Glomerular endothelial cell (primary cell): ENCODE results near the gene NFYB. TPM values are rescaled to one million over a fixed set of nuclear protein-coding genes. Genes with fewer than 3 reads are reported as not detected.

ENCODE experiments used
- total RNA-seq: library from RNA; depleted of rRNA; stranded (reverse); fragments of >200 nt; gene quantifications from 2 replicates; pipeline ENCODE4 v1.2.3, GENCODE V29; 2015

The NFYB gene
- total RNA-seq, 1 donor from 2014 or later: 10.0 TPM

Other genes with a start within 250 kb of the NFYB start
- gene HSP90B1, start 207.8 kb downstream of the NFYB start, total RNA-seq: 609 and 717 TPM in 2 replicates
- gene TDG, start 172.3 kb downstream of the NFYB start, total RNA-seq: 17.6 and 25.7 TPM in 2 replicates
- 2.3 and 3.8 TPM in 2 replicates for gene GLT8D2, start 88.0 kb downstream of the NFYB start, total RNA-seq
- 12.6 and 14.0 TPM in 2 replicates for gene HCFC2, start 73.7 kb downstream of the NFYB start, total RNA-seq
- 171 and 346 TPM in 2 replicates for gene TXNRD1, start 77.6 kb upstream of the NFYB start, total RNA-seq
- gene EID3, start 165.5 kb upstream of the NFYB start, total RNA-seq: 1.4 and 5.8 TPM in 2 replicates